ENCODE measurements around the gene TMEM260. TPM values are rescaled to one million over a fixed set of nuclear protein-coding genes. Genes with fewer than 3 reads are reported as not detected.
"Not testable (repeated sequence)": the region's sequence is repeated elsewhere in the genome, so short reads cannot be mapped to it uniquely, and the experiment has no call there.

The TMEM260 gene
- total RNA-seq, 3 donors from 2014 or later, result 18.6 to 25.3 (median 20.7) TPM

- H3K4me1 ChIP-seq (ENCODE audit: low read depth), result no peaks in the 10 kb centered on the region
- no peak overlapping the region for H3K4me3 ChIP-seq
- intact Hi-C loops (cut with DNase I, micrococcal nuclease), result no loop called here
- ATAC-seq (no peak), DNase-seq (no peak)
- no peaks in the 10 kb centered on the region for H3K36me3 ChIP-seq (ENCODE audit: low read depth)
- no peak for TF ChIP-seq CTCF (IDR thresholded peaks at IDR 0.05)
- H3K9me3 ChIP-seq, result no peaks in the 10 kb centered on the region
These were observed 18.9 kb downstream of the TMEM260 start for GRCh38 chr14:56598519-56598918.

DNA sequence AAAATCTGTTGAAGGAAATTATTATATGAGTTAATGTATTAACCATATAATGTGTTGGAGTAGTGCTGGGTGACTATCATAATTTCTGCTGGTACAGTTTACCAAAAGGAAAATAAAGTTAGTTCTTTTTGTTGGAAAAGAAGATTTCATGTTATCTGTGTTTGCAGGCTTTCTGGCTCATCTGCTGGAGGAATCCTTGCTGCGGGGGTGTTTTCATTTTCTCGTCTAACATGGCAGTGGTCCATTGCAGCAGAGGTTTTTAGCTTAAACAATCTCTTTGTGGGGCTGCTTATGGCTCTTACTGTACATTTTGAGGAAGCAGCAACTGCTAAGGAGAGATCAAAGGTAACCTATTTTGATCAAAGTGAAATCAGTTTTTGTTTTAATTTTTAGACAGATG lies 24.1 kb downstream of the TMEM260 start:
- H3K9me3 ChIP-seq, result no peaks in the 10 kb centered on the region
- no peak for TF ChIP-seq CTCF (IDR thresholded peaks at IDR 0.05)
- ATAC-seq (no peak), DNase-seq (no peak)
- H3K4me3 ChIP-seq, result no peak overlapping the region
- H3K4me1 ChIP-seq (ENCODE audit: low read depth), result no peaks in the 10 kb centered on the region
- H3K36me3 ChIP-seq (ENCODE audit: low read depth), result no peaks in the 10 kb centered on the region
- intact Hi-C loops (cut with DNase I, micrococcal nuclease), result no loop called here

GRCh38 chr14:56608689-56609088 lies 29.1 kb downstream of the TMEM260 start:
- DNase-seq (no peak), ATAC-seq (no peak)
- Histone ChIP-seq H3K36me3 (ENCODE audit: low read depth) (no peaks in the 10 kb centered on the region), H3K4me1 (ENCODE audit: low read depth) (no peaks in the 10 kb centered on the region), H3K9me3 (no peaks in the 10 kb centered on the region), H3K4me3 (no peak overlapping the region)
- TF ChIP-seq CTCF (IDR thresholded peaks at IDR 0.05), result no peak
- intact Hi-C loops (cut with DNase I, micrococcal nuclease), result no loop called here

GRCh38 chr14:56611663-56612062 lies 32.1 kb downstream of the TMEM260 start:
- H3K9me3 ChIP-seq; ATAC-seq; H3K4me1 ChIP-seq (ENCODE audit: low read depth); H3K4me3 ChIP-seq; H3K36me3 ChIP-seq (ENCODE audit: low read depth); intact Hi-C loops (cut with DNase I, micrococcal nuclease); DNase-seq: not testable (repeated sequence)

GRCh38 chr14:56617084-56617483 lies 37.5 kb downstream of the TMEM260 start:
- DNase-seq, result no peak
- no peak for TF ChIP-seq CTCF (IDR thresholded peaks at IDR 0.05)
- Histone ChIP-seq H3K4me3 (no peak overlapping the region), H3K4me1 (ENCODE audit: low read depth) (no peaks in the 10 kb centered on the region), H3K36me3 (ENCODE audit: low read depth) (no peaks in the 10 kb centered on the region), H3K9me3 (no peaks in the 10 kb centered on the region)
- no peak for ATAC-seq
- intact Hi-C loops (cut with DNase I, micrococcal nuclease), result no loop called here

- no peak for ATAC-seq
- DNase-seq, result no peak
- TF ChIP-seq CTCF (IDR thresholded peaks at IDR 0.05), result no peak
- Histone ChIP-seq H3K9me3 (peaks cover 11% of the 10 kb centered on the region), H3K4me3 (no peak overlapping the region), H3K36me3 (ENCODE audit: low read depth) (no peaks in the 10 kb centered on the region), H3K4me1 (ENCODE audit: low read depth) (no peaks in the 10 kb centered on the region)
- intact Hi-C loops (cut with DNase I, micrococcal nuclease), result no loop called here
These were observed 51.1 kb downstream of the TMEM260 start for GRCh38 chr14:56630707-56631106.
